ENCODE data around the gene MSANTD2.

The MSANTD2 gene

DNA sequence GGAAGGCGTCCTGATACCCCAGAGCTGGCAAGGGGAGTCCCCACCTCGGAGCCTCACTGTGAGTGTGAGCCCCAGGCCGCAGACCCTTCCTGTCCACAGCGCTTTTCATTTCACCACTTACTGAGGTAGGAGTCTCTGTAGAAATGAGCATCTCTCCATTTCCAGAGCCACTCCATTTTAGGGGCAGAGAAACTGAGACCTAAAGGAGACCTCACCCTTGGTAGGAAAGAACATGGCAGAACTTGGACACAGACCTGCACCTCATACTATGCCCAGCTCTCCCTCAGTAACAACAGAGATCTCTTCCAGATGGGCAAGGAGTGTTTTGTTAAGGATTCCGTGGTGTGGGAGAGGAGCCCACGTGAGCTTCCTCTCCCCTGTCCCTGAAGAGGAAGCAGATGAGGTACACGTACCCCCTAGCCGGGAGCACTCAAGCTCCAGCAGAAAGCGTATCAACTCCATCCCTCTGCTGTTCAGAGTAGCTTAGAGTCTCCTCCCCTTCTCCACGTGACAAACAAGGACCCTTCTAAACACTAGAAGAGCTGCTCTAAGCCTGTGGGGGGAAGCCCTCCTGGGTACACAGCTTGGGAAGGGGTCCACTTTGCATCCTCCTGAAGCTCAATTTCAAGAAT lies 47.6 kb downstream of the MSANTD2 start:
- no peak for DNase-seq

DNA sequence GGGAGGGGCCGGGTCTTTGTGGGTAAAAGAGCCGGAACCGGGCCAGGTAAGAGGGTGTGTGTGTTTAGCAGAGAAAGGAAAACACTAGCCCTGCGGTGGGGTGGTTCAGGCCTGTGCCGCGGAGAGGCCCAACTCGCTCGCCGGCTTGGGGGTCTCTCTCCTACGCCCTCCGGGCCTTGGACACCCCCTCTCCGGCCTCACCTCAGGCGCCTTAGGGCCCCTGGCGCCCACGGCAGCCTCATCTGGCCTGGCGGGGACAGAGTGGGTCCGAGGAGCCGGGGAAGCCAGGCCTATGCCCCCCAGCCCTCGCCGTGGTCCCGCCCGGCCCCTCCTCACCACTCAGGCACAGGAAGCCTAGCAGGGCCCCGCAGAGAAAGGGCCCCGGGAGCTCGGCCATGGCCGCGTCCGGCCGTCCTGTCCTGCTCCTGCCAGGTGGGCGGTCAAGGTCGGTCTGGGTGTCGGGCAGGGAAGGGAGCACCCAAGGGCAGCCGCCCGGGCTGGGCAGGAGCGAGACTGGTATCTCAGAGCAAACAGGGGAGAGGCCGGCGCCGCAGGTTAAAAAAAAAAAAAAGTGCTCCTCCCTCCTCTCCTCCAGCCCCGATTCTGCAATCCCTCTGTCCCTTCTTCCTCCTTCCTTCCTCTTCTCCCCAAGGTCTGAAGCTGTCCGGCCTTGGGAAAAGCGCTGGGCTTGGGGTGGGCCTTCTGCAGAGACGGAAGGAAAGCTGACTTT lies 48.3 kb downstream of the MSANTD2 start, which contains the start of gene VSIG2:
TSS of gene VSIG2 (minus strand) at position 515 of the 730 bp plus-strand sequence. CDS start at position 397, 118 bp downstream.
- DNase-seq, result no peak

DNA sequence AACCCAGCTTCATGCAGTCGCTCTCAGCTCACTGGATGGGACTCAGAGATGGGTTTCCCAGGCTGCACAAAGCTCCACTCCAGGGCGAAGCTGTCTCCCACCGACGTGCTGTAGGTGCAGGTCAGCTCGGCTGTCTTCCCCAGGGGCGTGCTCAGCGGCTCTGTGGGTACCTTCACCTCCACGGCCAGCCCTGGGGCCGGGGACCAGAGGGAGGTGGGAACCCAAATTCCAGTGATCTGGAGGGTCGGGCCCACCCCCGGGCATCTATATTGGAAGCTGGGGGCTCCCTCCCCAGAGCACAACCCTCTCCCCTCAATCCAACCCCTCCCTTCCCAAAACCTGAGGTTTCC lies 48.8 kb downstream of the MSANTD2 start:
- no peak for DNase-seq

DNA sequence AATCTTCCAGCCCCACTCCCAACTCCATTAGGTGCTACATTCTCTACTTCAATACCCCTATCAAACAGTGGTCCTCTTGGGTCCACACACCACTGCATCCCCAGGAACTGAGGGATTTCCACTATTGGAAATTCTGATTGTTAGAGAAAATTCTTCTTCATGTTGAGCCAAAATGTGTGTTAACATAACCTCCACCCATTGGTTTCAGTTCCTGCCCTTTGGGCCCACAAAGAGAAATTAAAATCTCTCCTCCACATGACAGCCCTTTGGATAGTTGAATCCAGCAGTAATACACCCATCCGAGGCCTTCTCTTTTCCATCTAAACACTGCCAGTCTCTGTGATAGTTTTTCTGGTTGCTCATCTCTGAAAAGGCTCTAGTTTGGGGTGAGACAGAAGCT lies 50.3 kb downstream of the MSANTD2 start:
- no peak for DNase-seq

DNA sequence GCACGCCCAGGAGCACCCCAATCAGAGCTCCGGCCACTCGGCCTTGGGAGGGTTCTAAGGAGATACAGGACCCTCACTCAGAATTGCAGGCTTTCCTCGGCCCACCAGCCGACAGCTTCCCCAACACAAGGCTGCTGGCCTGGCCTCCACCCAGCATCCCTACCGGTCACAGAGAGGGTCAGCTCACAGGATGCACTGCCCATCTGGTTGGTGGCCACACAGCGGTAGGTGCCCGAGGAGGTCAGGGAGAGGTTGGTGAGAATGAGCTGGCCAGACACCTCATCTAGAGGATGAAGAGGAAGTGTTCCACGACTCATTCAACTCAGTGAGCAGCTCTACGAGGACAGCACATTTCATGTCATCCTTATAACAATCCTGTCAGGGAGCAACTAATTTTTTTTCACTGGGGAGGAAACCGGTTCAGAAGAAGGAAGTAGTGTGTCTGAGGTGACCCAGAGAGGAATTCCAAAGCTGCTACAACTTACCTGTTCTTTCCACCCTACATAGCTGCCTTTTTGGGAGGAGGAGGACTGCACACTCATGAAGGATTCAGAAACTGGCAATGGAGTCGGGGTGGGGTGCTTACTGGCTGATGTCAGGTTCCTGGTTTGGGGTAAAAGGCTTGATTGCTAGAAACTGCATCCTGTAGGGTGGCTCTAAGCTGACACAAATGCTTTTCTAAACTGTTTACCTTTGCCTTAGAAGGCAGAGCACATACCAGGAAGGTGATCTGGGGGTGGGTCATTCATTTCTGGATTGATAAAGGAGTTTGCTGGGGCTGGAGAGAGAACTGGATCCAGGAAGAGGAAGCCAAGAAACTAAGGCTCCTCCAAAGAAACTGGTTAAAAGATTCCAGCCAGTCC lies 51.5 kb downstream of the MSANTD2 start:
- no peak for DNase-seq

DNA sequence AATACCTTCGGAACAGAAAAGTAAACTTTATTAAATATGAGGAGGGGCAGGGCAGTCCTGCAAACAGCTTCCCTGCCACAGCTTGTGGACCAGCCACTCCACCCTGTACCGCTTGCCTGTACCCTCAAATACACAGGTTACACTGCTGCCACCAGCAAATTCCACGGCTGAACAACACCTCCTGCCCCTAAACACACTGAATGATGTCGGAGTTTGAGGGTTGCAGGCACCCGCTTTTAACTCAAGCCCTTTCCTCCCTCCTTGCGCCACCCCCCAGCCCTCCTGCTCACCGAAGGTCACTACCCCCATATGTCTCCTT lies 52.1 kb downstream of the MSANTD2 start:
- DNase-seq, result no peak

DNA sequence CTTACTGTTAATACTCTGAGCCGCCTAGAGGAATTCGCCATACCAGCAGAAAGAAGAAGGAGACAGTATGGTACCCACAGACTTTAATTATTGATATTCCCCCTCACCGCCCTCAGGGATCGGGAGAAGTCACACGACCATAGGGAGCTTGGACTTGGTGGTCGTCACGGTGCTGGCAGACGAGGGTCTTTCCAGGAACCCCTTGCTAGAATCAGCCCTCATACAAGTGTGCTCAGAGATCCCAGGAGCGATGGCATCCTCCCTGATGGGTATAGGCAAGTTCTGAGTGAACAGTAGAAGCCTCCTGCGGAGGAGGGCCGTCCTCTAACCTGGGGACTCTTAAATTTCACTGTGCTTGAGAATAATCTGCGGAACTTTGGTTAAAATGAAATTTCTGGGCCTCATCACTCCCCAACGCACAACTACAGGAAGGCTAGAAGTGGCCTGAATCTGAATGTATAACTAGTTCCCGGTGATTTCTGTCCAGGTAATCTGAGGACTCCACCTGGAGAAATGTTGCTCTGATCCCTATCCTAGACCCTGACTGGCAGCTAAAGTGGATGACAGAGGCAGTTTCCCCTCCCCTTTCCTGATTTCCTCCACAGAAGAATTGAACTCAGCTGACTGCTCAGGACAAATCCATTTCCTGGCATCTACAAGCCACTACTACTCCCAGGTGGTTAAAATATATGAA lies 52.7 kb downstream of the MSANTD2 start:
- DNase-seq, result no peak

DNA sequence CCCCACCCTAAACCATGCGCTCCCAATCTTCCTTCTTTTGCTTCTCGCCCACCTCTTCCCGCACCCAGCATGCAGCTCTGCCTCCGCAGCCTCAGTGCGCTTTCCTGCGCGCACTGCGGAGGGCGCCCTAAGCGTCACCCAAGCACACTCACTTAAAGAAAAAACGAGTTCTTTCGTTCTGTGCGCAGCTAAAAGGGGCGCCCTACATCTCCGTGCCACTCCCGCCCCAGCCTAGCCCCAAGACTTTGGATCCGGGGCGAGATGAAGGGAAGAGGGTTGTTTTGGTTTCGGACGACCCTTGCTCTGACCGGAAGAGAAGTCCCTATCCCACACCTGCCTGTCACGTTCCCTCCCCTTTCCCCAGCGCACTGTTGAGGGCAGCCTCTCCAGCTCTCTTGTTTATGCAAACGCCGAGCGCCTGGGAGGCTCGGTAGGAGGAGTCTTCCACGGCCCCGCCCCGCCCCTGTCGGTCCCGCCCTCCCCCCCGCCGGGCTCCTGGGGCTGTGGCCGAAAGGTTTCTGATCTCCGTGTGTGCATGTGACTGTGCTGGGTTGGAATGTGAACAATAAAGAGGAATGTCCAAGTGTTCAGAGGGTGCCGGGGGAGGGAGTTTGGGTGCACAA lies 53.5 kb downstream of the MSANTD2 start:
- DNase-seq, result peak; percentile 81

DNA sequence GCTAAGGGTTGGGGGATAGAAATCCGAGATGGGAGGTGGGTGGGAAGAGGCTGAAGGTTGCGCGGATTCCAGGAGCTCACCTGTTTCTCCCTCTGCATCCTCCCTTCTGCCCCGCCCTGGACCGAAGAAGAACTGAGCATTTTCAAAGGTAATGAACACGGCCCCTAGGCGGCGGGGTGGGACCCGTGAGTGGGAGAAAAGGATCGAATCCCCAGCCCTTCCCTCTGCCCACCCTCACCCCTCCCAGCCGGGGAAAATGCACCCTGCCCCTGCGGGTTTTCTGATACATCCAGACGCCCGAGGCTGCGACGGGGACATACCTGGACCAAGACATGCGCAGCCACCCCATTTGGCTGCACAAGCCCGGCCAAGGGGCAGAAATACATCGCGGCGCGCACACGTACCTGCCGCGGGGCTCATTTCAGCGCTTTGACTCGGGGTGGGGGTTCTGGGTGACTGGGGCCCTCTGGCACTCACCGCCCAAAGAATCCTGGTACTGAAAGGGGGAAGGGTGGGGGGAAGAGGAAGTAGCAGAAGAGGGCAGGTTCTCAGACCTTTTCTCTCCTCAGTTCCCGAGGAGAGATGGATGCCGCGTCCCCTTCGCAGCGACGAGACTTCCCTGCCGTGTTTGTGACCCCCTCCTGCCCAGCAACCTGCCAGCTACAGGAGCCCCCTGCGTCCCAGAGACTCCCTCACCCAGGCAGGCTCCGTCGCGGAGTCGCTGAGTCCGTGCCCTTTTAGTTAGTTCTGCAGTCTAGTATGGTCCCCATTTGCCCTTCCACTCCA lies 54.2 kb downstream of the MSANTD2 start:
- no peak for DNase-seq

DNA sequence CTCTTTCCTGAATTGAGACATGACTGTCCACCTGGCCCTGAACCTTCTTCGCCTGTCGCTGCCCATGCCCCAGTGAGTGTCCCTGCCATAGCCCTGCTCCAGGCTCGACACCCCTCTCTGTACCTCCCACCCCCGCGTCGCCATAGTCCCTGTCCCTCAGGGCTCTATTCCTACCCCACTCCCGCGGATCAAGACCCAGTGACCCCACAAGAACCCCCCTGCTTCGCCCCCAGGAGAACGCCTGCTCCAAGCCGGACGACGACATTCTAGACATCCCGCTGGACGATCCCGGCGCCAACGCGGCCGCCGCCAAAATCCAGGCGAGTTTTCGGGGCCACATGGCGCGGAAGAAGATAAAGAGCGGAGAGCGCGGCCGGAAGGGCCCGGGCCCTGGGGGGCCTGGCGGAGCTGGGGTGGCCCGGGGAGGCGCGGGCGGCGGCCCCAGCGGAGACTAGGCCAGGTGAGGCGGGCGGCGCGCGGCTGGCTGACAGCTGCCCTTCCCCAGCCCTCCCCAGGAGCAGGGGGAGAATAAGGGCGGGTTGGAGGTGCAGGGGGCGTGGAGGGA lies 54.9 kb downstream of the MSANTD2 start:
- no peak for DNase-seq

DNA sequence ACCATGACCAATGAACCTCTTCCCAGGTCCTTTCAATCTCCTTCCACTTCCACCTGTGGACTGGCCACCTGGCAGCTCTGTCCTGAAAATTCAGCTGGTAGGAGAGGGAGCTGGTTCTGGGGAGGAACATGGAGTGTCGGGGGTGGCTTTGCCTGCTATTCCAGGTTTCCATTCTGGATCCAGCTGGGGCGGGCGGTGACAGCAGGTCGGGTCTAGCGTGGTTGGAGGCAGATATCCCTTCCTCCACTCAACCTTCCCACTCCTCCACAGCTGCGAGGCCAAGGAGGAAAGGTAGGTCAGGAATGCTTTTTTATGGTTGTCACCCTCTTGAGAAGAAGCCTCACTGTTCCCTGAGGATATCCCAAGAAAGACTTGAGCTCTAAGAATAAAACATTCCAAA lies 57.2 kb downstream of the MSANTD2 start:
- DNase-seq, result no peak

DNA sequence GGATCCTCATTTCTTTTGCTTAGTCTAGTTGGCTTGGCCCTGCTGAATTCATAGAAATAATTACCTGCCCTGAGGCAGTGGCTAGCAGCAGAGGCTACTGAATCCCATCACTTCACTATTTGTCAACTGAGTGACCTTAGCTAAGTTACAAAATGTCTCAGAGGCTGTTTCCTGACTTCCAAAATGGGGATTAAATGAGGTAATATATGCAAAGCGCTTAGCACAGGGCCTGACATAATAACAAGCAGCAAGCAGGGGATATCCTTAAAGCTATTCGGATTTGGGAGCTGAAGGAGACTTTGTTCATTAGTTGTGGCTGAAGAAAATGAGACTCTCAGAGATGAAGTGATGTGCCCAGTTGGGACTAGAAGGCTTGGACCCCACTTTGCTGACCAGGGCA lies 57.7 kb downstream of the MSANTD2 start:
- DNase-seq, result no peak

DNA sequence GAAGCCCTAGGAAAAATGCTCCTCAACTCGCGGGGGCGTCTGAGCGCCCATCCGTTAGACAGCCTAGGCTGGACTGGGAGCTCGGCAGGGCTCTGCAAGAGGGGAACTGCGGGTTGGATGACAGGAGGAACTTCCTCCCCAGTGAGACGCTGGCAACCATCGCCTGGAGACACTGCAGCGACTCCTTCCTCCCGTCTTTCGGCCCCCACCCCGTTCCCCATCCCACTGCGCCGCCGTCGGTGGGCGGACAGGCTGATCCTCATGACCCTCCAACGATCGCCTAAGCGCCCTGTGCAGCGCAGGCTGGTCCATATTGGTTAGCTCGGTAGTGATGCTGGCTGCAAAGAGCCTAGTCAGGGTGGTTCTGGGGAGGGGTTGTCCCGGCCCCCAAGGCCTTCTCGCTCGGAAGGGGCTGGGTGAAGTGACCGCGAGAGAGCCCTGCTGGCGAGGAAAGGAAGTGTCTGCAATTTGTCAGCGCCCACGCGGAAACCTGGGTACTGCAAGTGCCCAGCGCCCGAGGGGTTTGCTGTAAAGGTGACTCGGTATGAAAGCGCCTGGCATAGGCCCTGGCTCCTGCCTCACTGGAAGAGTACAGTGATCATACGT lies 59.8 kb downstream of the MSANTD2 start:
- DNase-seq, result peak; percentile 61

DNA sequence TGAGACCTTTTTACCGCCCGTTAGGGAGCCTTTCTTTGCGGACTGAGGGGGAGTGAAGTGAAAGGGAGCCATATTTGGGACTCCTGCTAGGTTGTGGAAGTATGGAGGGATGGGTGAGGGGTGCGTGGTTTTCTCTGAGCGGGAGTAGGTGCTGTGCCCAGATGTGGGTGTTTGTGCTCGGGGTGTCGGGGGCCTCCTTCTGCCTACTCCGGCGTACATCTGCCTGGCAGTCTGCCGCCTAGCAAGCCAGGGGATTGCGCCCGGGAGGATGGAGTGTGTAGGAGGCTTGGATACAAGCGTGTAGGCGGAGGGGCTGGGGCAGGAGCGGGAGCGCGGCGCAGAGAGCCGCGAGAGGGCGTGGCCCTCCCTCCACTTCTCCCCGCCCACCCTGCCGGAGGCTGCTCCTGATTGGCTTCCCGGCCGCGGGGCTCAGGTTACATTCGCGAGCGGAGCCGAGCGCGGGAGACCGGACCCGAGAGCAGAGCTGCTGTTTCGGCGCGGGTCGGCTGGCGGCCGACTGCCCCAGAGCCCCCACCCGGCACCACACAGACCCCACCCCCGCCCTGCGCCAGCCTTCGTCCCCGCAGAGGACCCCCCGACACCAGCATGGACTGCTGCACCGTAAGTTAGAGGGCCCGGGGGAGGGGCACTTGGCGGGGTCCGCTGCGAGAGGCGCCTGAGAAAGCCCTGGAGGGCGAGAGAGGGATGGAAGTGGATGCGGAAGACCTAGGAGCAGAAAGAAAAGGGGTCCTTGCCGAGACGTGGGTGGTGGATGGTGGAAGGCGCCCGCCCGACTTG lies 60.5 kb downstream of the MSANTD2 start, which contains the start of gene NRGN:
TSS of gene NRGN (plus strand) at position 464 of the 798 bp plus-strand sequence. CDS start at position 607, 143 bp downstream.
- peak; percentile 81 for DNase-seq

DNA sequence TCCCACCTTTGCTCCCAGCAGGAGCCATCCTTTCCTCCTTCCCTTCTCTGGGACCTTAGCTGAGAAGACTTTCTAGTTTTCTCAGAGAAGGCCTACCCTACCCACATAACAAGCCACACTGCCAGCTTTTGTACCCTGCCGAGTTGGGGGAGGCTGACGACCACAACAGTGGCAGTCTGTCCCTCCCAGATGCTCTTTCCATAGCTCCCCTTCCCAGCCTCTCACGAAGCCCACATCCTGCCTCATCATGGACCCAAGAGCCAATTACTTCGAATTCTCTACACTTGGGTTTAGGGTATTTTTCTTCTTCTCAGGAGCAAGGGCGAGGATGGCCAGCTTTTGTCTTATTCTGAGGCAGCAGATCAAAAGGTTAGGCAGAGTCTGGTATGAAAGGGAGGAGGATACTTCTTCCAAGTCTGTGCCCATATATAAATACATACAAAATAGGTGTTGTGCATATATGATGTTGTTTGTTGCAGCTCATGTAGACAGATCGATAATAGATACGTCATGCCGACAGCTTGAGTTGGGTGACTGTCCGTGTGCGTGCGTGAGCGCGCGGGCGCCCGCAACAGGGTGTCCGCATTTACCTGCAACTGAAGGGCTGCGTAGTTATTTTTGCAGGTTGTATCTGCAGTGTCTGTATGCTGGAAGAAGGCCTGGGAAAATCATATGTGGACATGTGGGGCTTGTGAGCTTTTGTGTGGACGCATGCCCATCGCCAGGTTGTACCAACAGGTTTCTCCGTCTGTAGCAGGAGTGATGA lies 61.3 kb downstream of the MSANTD2 start:
- DNase-seq, result no peak

DNA sequence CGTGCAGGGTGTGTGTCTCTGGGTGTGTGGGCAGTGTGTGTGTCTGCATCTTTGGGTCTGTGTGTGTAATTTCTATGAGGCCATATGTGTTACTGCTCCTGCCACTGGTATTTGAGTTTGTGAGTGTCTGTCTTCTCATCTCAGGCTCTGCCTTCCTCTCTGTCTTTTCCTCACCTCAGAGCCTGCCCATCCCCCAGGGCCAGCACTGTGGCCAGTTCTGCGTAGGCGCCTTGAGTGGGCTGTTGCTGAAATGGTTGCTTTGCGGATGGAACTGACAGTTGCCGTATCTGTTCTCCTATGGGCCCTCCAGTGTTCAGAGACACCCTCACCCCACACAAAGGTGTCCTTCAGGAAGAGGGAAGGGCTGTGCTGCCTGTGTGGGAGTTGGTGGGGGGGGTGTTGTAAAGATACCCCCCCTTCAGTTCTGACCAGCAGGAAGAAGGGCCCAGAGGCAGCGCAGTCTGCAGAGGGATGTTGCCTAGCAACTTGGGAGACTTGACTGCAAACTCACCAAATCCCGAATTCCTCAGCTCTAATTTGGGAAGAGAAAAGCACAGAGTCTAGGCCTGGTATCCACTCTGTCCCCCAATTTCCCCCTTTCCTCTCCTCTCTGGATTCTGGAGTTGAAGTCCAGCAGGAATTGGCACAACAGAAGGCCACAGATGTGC lies 62.4 kb downstream of the MSANTD2 start:
- no peak for DNase-seq

DNA sequence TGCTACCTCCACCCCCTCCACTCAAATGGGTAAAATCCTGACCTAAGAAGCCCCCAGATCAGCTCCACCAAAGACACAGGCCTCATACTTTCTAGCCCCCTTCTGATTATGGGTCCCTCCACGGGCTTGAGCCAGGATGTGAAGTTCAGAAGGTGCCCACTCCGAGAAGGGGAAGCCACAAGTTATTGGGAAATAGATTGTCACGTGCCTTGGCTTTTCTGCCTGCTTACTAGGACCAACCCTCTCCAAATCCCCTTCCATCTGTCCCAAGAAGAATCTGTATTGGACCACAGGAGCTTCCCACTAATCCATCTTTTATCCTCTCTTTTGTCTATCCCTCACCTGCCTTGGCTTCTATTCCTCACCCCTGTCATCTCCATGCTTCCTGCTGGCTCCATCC lies 63.5 kb downstream of the MSANTD2 start:
- DNase-seq, result no peak

DNA sequence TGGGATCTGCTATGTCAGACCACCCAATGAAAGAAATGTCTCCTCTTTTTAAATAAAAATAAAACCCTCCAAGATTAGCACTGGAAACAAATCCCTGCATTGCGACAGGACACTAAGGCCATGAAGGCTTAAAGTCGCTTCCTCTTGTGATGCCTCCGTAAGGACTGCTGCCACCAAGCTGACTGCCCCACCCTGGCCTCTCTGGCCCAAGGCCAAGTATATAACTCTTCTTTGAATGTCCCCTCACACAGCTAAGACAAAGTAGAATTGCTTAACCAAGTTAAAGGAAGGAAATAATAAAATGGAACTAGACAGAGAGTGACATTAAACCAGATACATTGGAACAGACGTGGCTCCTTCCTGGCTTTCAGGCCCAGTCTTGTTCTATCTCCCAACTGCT lies 68.0 kb downstream of the MSANTD2 start:
- DNase-seq, result peak; percentile 57

DNA sequence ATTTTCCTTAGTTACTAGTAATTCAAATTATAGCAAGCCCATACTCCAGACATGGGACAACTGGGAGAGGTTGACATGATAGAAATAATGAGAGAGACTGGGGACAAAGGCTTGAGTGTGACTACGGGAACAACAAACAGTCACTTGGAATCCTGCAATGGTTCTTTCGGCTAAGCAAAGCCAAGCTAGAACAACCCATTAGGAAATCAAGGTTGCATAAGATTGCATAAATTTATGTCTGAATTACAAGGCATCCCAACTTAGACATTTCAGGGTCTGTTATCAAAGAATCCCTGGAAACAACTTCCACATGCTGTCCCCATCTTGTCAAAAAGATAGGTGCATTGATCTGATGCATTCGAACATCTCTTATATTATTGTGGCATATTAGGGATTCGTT lies 70.6 kb downstream of the MSANTD2 start:
- no peak for DNase-seq

Measured in CD4-positive, alpha-beta T cell treated with Interleukin-15 for 1 hour (primary cell).